IMR-90 (cell line): Measurements from ENCODE around the gene PITPNM3. TPM values are rescaled to one million over a fixed set of nuclear protein-coding genes. Genes with fewer than 3 reads are reported as not detected.

ENCODE experiments used
- ATAC-seq: fragments of 200-7000 bp; cut with Tn5 transposase; 2 replicates; pipeline ENCODE4 v1.9.1; 2020; ENCODE audit warnings: low read depth, mild to moderate bottlenecking, moderate library complexity
- BruUV-seq: library from RNA; stranded (reverse); fragments of 400-500 nt; replicated peaks from 2 replicates; lab custom pipeline; 2021; lab: Mats Ljungman, UMichigan
- CTCF ChIA-PET: fragments of 300-600 bp; formaldehyde crosslinking; extraction: SDS; loops from one replicate; lab custom pipeline; 2021; ENCODE audit warnings: antibody characterized with exemption; lab: Yijun Ruan, JAX
- POLR2A ChIA-PET: fragments of 300-600 bp; sonication (Branson Sonifier 250); formaldehyde crosslinking; loops from one replicate; lab custom pipeline; 2022; ENCODE audit warnings: antibody characterized with exemption; ENCODE audit not compliant: unreplicated experiment; lab: Charles Lee
- DNase-seq: peaks from one replicate; pipeline ENCODE4 v3.0.0; 2013
- H2AFZ ChIP-seq: replicated peaks from 2 replicates; pipeline ENCODE3; 2013; ENCODE audit warnings: low read length, mild to moderate bottlenecking; ENCODE audit not compliant: poor library complexity
- H2AK5ac ChIP-seq: 2 replicates; pipeline ENCODE4 v1.6.1; 2013; ENCODE audit warnings: low read depth, low read length, inconsistent platforms
- H2AK9ac ChIP-seq: replicated peaks from 2 replicates; pipeline ENCODE3; 2013; ENCODE audit warnings: mild to moderate bottlenecking, low read depth, low read length, moderate library complexity; ENCODE audit not compliant: poor library complexity
- H2BK120ac ChIP-seq: 2 replicates; pipeline ENCODE4 v1.6.1; 2013; ENCODE audit warnings: low read depth, low read length, inconsistent platforms
- H2BK15ac ChIP-seq: 3 replicates; pipeline ENCODE4 v1.6.1; 2013; ENCODE audit warnings: low read depth, low read length, inconsistent platforms
- H2BK20ac ChIP-seq: 2 replicates; pipeline ENCODE4 v1.6.1; 2013; ENCODE audit warnings: low read depth, mild to moderate bottlenecking, inconsistent platforms, low read length, moderate library complexity
- H2BK5ac ChIP-seq: 2 replicates; pipeline ENCODE4 v1.6.1; 2013; ENCODE audit warnings: mild to moderate bottlenecking, low read depth, low read length, inconsistent platforms; ENCODE audit not compliant: poor library complexity, severe bottlenecking
- H3K14ac ChIP-seq: replicated peaks from 2 replicates; pipeline ENCODE4 v1.6.1; 2013; ENCODE audit warnings: low read depth, low read length, inconsistent platforms
- H3K18ac ChIP-seq: 2 replicates; pipeline ENCODE4 v1.6.1; 2013; ENCODE audit warnings: low read depth, low read length, control low read depth
- H3K23ac ChIP-seq: 2 replicates; pipeline ENCODE4 v1.6.1; 2013; ENCODE audit warnings: low read depth, low read length, inconsistent platforms
- H3K27ac ChIP-seq: 2 replicates; pipeline ENCODE4 v1.5.1; 2013; ENCODE audit warnings: mild to moderate bottlenecking, control low read depth, low read length; ENCODE audit not compliant: insufficient read depth
- H3K27me3 ChIP-seq: 2 replicates; pipeline ENCODE4 v1.6.1; 2013; ENCODE audit warnings: low read length; ENCODE audit not compliant: control insufficient read depth, insufficient read depth
- H3K36me3 ChIP-seq: 2 replicates; pipeline ENCODE4 v1.6.1; 2013; ENCODE audit warnings: low read length, mixed read lengths; ENCODE audit not compliant: control insufficient read depth, insufficient read depth
- H3K4ac ChIP-seq: 2 replicates; pipeline ENCODE4 v1.6.1; 2013; ENCODE audit warnings: low read depth, low read length, inconsistent platforms
- H3K4me1 ChIP-seq: 2 replicates; pipeline ENCODE4 v1.6.1; 2013; ENCODE audit warnings: low read length, mixed read lengths; ENCODE audit not compliant: control insufficient read depth, insufficient read depth
- H3K4me2 ChIP-seq: 2 replicates; pipeline ENCODE4 v1.6.1; 2013; ENCODE audit warnings: low read depth, mild to moderate bottlenecking, control low read depth, low read length, moderate library complexity
- H3K4me3 ChIP-seq: 2 replicates; pipeline ENCODE4 v1.5.1; 2013; ENCODE audit warnings: low read depth, mild to moderate bottlenecking, control low read depth, low read length, moderate library complexity; ENCODE audit not compliant: insufficient read depth
- H3K56ac ChIP-seq: 2 replicates; pipeline ENCODE4 v1.6.1; 2013; ENCODE audit warnings: low read length, inconsistent platforms; ENCODE audit not compliant: insufficient read depth; ENCODE audit errors: extremely low read depth
- H3K79me1 ChIP-seq, 2 experiments: 2 replicates each; pipeline ENCODE4 v1.6.1; 2013; ENCODE audit warnings: low read length in 2 of 2, inconsistent platforms in 1 of 2, low read depth in 1 of 2
- H3K9ac ChIP-seq: 2 replicates; pipeline ENCODE4 v1.6.1; 2013; ENCODE audit warnings: low read depth, low read length, control low read depth
- H3K9me1 ChIP-seq: 2 replicates; pipeline ENCODE4 v1.6.1; 2013; ENCODE audit warnings: low read length, inconsistent platforms; ENCODE audit not compliant: insufficient read depth
- H3K9me3 ChIP-seq: 2 replicates; pipeline ENCODE4 v1.6.1; 2013; ENCODE audit warnings: low read length; ENCODE audit not compliant: control insufficient read depth, insufficient read depth
- H4K20me1 ChIP-seq: 2 replicates; pipeline ENCODE4 v1.6.1; 2013; ENCODE audit warnings: low read length, inconsistent platforms; ENCODE audit not compliant: insufficient read depth
- H4K5ac ChIP-seq: 2 replicates; pipeline ENCODE4 v1.6.1; 2013; ENCODE audit warnings: mild to moderate bottlenecking, low read depth, low read length, control low read depth
- H4K8ac ChIP-seq, 2 experiments: 2 replicates each; pipeline ENCODE4 v1.6.1; 2013; ENCODE audit warnings: low read depth in 2 of 2, low read length in 2 of 2, control low read depth in 1 of 2, inconsistent platforms in 1 of 2
- H4K91ac ChIP-seq: 2 replicates; pipeline ENCODE4 v1.6.1; 2013; ENCODE audit warnings: low read depth, low read length, inconsistent platforms; ENCODE audit not compliant: insufficient read depth
- BHLHE40 ChIP-seq: fragments of 150-350 bp; IDR thresholded peaks from 2 replicates; pipeline ENCODE4 v1.6.1; 2016; ENCODE audit warnings: mild to moderate bottlenecking, low read depth, low read length
- MXI1 ChIP-seq: IDR thresholded peaks from 2 replicates; pipeline ENCODE4 v1.6.1; 2012; ENCODE audit warnings: low read depth, mild to moderate bottlenecking, low read length, moderate library complexity, borderline replicate concordance
- SMC3 ChIP-seq: fragments of 150-350 bp; IDR thresholded peaks from 2 replicates; pipeline ENCODE4 v1.6.1; 2016; ENCODE audit warnings: low read depth, mild to moderate bottlenecking, antibody characterized with exemption, low read length, moderate library complexity
- WGBS, 2 experiments: methylation state at CpG; one replicate each; pipeline versions ENCODE4 v1.1.5 to v1.1.7; 2013; ENCODE audit warnings: missing lambda C conversion rate in 2 of 2; ENCODE audit not compliant: insufficient read length in 1 of 2; ENCODE audit errors: extremely low coverage in 2 of 2; 5-methylcytosine and 5-hydroxymethylcytosine counted together
- dilution Hi-C: fragments of 300-500 bp; cut with HindIII; formaldehyde crosslinking; loops from one replicate; pipeline ENCODE4 v1.14.3; 2018; ENCODE audit warnings: low sequenced_read_pairs; ENCODE audit not compliant: unreplicated experiment
- in situ Hi-C: fragments of 300-500 bp; cut with MboI; formaldehyde crosslinking; loops from 3 replicates; pipeline ENCODE4 v1.14.3; 2019; ENCODE audit warnings: low sequenced_read_pairs, inconsistent platforms, mixed read lengths
- intact Hi-C: fragments of 100-400 bp; cut with micrococcal nuclease; formaldehyde crosslinking; loops from 2 replicates; pipeline ENCODE4 v1.10.0; 2022
- polyA plus RNA-seq, 3 experiments: library from polyadenylated mRNA; depleted of rRNA; stranded (reverse); fragments of >200 nt; gene quantifications; 2 replicates each; pipeline ENCODE4 v1.2.3, GENCODE V29; 2012; ENCODE audit warnings: low replicate concordance in 1 of 3
- total RNA-seq: library from RNA; depleted of rRNA; stranded (reverse); fragments of >200 nt; gene quantifications from 2 replicates; pipeline ENCODE4 v1.2.3, GENCODE V29; 2012
- TF ChIP-seq, protein P1 (sequence below): fragments of 150-350 bp; IDR thresholded peaks from 2 replicates; pipeline ENCODE4 v1.6.1; 2017; ENCODE audit warnings: mild to moderate bottlenecking, antibody characterized with exemption, low read length, low read depth

The PITPNM3 gene
- total and polyA plus RNA-seq, 2 of the 4 experiments (the other 2 are of a cell fraction): 0.54 to 1.7 TPM

DNA sequence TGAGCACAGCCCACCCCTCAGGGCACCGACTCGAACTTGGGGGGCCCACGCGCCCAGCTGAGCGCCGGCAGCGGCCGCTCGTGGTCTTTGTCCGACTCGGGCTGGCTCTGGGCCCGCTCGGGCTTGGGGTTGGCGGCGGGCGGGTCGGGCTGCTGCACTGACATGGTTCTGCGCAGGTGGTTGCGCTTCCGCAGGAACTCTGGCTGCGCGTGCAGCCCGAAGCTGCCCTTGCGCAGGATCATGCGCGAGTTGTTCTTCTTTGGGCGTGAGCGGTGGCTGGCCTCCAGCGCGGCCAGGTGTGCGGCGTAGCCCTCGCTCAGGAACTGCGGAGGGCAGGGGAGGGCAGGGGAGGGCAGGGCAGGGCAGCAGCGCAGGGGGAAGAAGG is 101.0 kb downstream of the PITPNM3 start:
- Histone ChIP-seq H2BK15ac (no peak overlapping the region), H3K23ac (no peak overlapping the region), H3K56ac (no peak overlapping the region), H2BK120ac (no peak overlapping the region), H3K27me3 (no peaks in the 10 kb centered on the region), H2AK5ac (no peak overlapping the region), H4K20me1 (no peaks in the 10 kb centered on the region), H4K8ac (no peak overlapping the region), H3K18ac (no peak overlapping the region), H4K91ac (no peak overlapping the region), H3K14ac (no peak overlapping the region), H3K4me2 (no peak overlapping the region; the same call in 1 of the 2 replicates), H2AK9ac (no peak overlapping the region), H2BK5ac (no peak overlapping the region), H3K9me3 (no peaks in the 10 kb centered on the region), H3K36me3 (no peaks in the 10 kb centered on the region), H3K9me1 (peaks cover 9% of the 10 kb centered on the region), H3K79me1 (no peaks in the 10 kb centered on the region), H4K5ac (no peak overlapping the region), H3K4ac (no peak overlapping the region), H2AFZ (peak overlapping the region; percentile 72), H3K4me1 (peaks cover 13% of the 10 kb centered on the region), H3K9ac (no peak overlapping the region), H2BK20ac (no peak overlapping the region), H3K4me3 (no peak overlapping the region), H3K27ac (no peak overlapping the region)
- BruUV-seq: no TSS peak
- no peak for TF ChIP-seq BHLHE40
- TF ChIP-seq SMC3: no peak
- TF ChIP-seq, protein P1, sequence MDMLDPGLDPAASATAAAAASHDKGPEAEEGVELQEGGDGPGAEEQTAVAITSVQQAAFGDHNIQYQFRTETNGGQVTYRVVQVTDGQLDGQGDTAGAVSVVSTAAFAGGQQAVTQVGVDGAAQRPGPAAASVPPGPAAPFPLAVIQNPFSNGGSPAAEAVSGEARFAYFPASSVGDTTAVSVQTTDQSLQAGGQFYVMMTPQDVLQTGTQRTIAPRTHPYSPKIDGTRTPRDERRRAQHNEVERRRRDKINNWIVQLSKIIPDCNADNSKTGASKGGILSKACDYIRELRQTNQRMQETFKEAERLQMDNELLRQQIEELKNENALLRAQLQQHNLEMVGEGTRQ: no peak
- TF ChIP-seq MXI1: no peak
- dilution Hi-C loops (no loop called here), in situ Hi-C loops (no loop called here), intact Hi-C loops (no loop called here)
- DNase-seq (peak; percentile 17), ATAC-seq (0 out of 2 replicates have a peak, but pooled peaks have one; percentile 21)
- whole genome bisulfite sequencing, 2 experiments: 11% methylated on average over 12 of the region's 35 CpGs; no CpG with 5 or more reads in 1 of the 2 experiments
- POLR2A ChIA-PET: no interaction called here
- CTCF ChIA-PET: no interaction called here
